Measurements from ENCODE around the gene AKR1C8. TPM values are rescaled to one million over a fixed set of nuclear protein-coding genes. Genes with fewer than 3 reads are reported as not detected.

The AKR1C8 gene
- total RNA-seq, 1 donor from 2014 or later, result 0.55 TPM

DNA sequence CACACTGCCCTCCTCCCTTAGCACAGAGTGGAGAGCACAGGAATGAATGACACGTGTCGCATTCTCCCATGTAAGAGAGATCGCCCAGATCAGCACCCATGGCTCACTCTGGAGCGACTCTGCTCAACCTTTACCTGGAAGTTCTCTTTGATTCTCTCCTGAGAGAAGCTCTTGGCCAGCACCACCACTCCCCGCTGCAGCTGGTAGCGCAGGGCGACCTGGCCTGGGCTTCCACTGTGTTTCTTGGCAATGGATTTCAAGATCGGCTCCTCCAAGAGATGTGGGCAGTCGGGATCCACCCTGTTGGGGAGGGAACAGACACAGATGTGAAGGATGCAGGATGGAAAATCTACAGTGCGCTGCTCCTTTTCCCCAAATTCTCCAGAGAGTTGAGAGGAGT is 27.4 kb downstream of the AKR1C8 start:
- Histone ChIP-seq H3K9me3 (peaks cover 6% of the 10 kb centered on the region), H3K4me3 (no peak overlapping the region), H3K27ac (no peak overlapping the region), H3K27me3 (no peaks in the 10 kb centered on the region), H3K4me1 (no peaks in the 10 kb centered on the region), H3K36me3 (no peaks in the 10 kb centered on the region)
- ATAC-seq (no peak), DNase-seq (no peak)
- TF ChIP-seq, protein P1, sequence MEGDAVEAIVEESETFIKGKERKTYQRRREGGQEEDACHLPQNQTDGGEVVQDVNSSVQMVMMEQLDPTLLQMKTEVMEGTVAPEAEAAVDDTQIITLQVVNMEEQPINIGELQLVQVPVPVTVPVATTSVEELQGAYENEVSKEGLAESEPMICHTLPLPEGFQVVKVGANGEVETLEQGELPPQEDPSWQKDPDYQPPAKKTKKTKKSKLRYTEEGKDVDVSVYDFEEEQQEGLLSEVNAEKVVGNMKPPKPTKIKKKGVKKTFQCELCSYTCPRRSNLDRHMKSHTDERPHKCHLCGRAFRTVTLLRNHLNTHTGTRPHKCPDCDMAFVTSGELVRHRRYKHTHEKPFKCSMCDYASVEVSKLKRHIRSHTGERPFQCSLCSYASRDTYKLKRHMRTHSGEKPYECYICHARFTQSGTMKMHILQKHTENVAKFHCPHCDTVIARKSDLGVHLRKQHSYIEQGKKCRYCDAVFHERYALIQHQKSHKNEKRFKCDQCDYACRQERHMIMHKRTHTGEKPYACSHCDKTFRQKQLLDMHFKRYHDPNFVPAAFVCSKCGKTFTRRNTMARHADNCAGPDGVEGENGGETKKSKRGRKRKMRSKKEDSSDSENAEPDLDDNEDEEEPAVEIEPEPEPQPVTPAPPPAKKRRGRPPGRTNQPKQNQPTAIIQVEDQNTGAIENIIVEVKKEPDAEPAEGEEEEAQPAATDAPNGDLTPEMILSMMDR (IDR thresholded peaks at IDR 0.05), result no peak
- intact Hi-C loops (cut with DNase I), result no loop called here

DNA sequence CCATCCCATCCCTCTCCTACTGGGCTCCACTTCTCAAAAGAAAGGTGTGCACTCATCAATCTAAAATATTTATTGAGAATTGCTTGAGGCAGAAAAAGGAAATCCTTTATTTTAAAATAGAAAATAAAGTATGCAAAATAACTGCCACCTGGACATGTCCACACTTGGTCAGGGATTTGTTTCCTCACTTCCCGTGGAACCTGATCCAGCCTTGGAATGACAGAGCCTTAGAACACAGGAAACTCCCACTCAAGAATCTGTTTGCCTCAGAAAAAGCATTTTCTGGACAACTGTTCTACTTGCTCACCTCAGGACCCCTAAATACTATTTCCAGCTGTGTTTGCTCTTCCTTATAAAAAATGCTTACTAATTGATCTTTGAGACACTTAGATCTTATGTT is 29.0 kb downstream of the AKR1C8 start:
- TF ChIP-seq, protein P1 (IDR thresholded peaks at IDR 0.05), result no peak

DNA sequence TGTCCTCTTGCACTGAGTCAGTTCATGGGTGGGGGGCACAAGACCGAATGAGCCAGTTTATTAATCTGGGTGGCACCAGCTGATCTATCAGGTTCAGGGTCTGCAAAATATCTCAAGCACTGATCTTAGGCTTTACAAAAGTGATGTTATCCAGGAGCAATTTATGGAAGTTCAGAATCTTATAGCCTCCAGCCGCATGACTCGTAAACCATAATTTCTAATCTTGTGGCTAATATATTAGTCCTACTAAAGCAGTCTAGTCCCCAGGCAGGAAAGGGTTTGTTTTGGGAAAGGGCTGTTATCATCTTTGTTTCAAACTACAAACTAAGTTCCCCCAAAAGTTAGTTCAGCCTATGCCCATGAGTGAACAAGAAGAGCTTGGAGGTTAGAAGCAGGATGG is 33.9 kb downstream of the AKR1C8 start:
- no peaks in the 10 kb centered on the region for H3K4me1 ChIP-seq
- no peak overlapping the region for H3K4me3 ChIP-seq
- no peak overlapping the region for H3K27ac ChIP-seq
- no peak for ATAC-seq
- TF ChIP-seq, protein P1 (IDR thresholded peaks at IDR 0.05), result no peak
- no peak for DNase-seq
- intact Hi-C loops (cut with DNase I), result no loop called here
- H3K36me3 ChIP-seq, result no peaks in the 10 kb centered on the region
- no peaks in the 10 kb centered on the region for H3K9me3 ChIP-seq
- no peaks in the 10 kb centered on the region for H3K27me3 ChIP-seq

More for the DNA sequence above, 29.0 kb downstream of the AKR1C8 start:
- intact Hi-C loops (cut with DNase I), result no loop called here
- Histone ChIP-seq H3K9me3 (no peaks in the 10 kb centered on the region), H3K4me3 (no peak overlapping the region), H3K4me1 (no peaks in the 10 kb centered on the region), H3K36me3 (no peaks in the 10 kb centered on the region), H3K27me3 (no peaks in the 10 kb centered on the region), H3K27ac (no peak overlapping the region)
- DNase-seq (no peak), ATAC-seq (no peak)

DNA sequence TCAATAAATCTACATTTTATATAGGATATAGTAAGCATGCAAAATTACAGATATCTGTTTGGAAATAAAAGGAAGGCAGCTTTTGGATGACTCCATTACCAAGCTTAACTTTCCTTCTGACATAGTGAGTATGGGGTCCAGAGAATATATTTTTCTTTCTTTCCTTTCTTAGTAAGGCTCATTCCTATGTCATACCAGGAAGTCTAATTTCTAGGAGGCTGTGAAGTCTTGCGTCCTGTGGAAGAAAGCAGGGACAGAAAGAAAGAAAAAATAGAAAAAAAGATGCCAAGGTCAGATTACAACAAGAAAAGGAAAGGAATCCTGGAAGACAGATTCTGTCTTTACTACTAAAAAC is 36.3 kb downstream of the AKR1C8 start:
- intact Hi-C loops (cut with DNase I), result no loop called here
- Histone ChIP-seq H3K27ac (no peak overlapping the region), H3K27me3 (no peaks in the 10 kb centered on the region), H3K9me3 (no peaks in the 10 kb centered on the region), H3K4me3 (no peak overlapping the region), H3K36me3 (no peaks in the 10 kb centered on the region), H3K4me1 (no peaks in the 10 kb centered on the region)
- ATAC-seq (no peak), DNase-seq (no peak)
- TF ChIP-seq, protein P1 (IDR thresholded peaks at IDR 0.05), result no peak

GRCh38 chr10:5147981-5148677 is 36.8 kb downstream of the AKR1C8 start:
- Histone ChIP-seq H3K4me3 (no peak overlapping the region), H3K4me1 (no peaks in the 10 kb centered on the region), H3K27ac (no peak overlapping the region), H3K27me3 (no peaks in the 10 kb centered on the region), H3K9me3 (no peaks in the 10 kb centered on the region), H3K36me3 (no peaks in the 10 kb centered on the region)
- TF ChIP-seq, protein P1 (IDR thresholded peaks at IDR 0.05), result no peak
- DNase-seq (no peak), ATAC-seq (no peak)
- intact Hi-C loops (cut with DNase I), result no loop called here
